ENCODE results near the gene TSHR.

DNA sequence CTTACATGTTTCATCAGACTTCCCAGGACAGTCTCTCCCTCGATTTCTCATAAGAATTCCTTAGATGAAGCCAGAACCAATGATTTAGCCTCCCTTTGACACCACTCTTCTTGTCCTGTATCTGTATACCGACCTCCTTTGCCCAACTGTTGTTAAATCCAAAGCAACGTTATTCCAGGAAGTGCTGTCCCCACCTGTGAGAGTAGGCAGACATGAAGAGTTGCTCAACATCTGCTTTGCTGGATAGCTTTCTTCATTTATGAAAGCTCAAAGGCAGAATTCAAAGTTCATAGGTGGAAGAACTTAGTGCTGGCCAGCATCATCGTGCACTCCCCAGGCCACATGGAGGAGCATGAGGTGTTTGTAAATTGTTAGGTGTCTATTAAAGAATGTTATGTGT is 209.8 kb downstream of the TSHR start:
- TF ChIP-seq CTCF (IDR thresholded peaks at IDR 0.05) = no peak
- no peak for TF ChIP-seq POLR2A (IDR thresholded peaks at IDR 0.05)

Measured in suprapubic skin (tissue), 3 donors.